ENCODE data around the gene SOS2. TPM values are rescaled to one million over a fixed set of nuclear protein-coding genes. Genes with fewer than 3 reads are reported as not detected.

SOS2 gene
- polyA plus RNA-seq, 4 donors = 9.5 to 25.7 (median 21.7) TPM

- Histone ChIP-seq H3K4me3 (ENCODE audit: low read depth in 1 of 3, low read length in 3 of 3) (no peak overlapping the region), H3K27me3 (ENCODE audit: control insufficient read depth in 3 of 3, insufficient read depth in 3 of 3, low read length in 3 of 3) (no peaks in the 10 kb centered on the region), H3K27ac (ENCODE audit: low read depth in 1 of 3, low read length in 2 of 3) (no peak overlapping the region), H3K9me3 (ENCODE audit: control insufficient read depth in 2 of 2, insufficient read depth in 1 of 2, low read depth in 1 of 2, low read length in 1 of 2) (no peaks in the 10 kb centered on the region), H3K4me1 (ENCODE audit: control insufficient read depth in 3 of 3, insufficient read depth in 2 of 3, low read depth in 1 of 3, low read length in 2 of 3) (peaks cover 0 to 6% (median 0%) of the 10 kb centered on the region in 3 donors), H3K36me3 (ENCODE audit: control insufficient read depth in 3 of 3, insufficient read depth in 2 of 3, low read depth in 1 of 3, low read length in 3 of 3) (no peaks in the 10 kb centered on the region)
- WGBS, 3 donors = 68 to 85% (median 74%) methylated on average over 3 of the region's 3 CpGs
- FAIRE-seq (no peak), DNase-seq (no peak)
Measured at GRCh38 chr14:50070230-50070629, 161.1 kb downstream of the SOS2 start.

GRCh38 chr14:50069325-50069724 lies 162.1 kb downstream of the SOS2 start:
- WGBS, 3 donors = 13 to 42% (median 32%) methylated on average over 2 of the region's 2 CpGs
- Histone ChIP-seq H3K27me3 (ENCODE audit: control insufficient read depth in 3 of 3, insufficient read depth in 3 of 3, low read length in 3 of 3) (no peaks in the 10 kb centered on the region), H3K4me1 (ENCODE audit: control insufficient read depth in 3 of 3, insufficient read depth in 2 of 3, low read depth in 1 of 3, low read length in 2 of 3) (peaks cover 0 to 6% (median 0%) of the 10 kb centered on the region in 3 donors), H3K4me3 (ENCODE audit: low read depth in 1 of 3, low read length in 3 of 3) (no peak overlapping the region), H3K36me3 (ENCODE audit: control insufficient read depth in 3 of 3, insufficient read depth in 2 of 3, low read depth in 1 of 3, low read length in 3 of 3) (no peaks in the 10 kb centered on the region), H3K9me3 (ENCODE audit: control insufficient read depth in 2 of 2, insufficient read depth in 1 of 2, low read depth in 1 of 2, low read length in 1 of 2) (no peaks in the 10 kb centered on the region), H3K27ac (ENCODE audit: low read depth in 1 of 3, low read length in 2 of 3) (no peak overlapping the region)
- DNase-seq = peak; percentile 46 to 68
- FAIRE-seq = no peak

- Histone ChIP-seq H3K9me3 (ENCODE audit: control insufficient read depth in 2 of 2, insufficient read depth in 1 of 2, low read depth in 1 of 2, low read length in 1 of 2) (no peaks in the 10 kb centered on the region), H3K36me3 (ENCODE audit: control insufficient read depth in 3 of 3, insufficient read depth in 2 of 3, low read depth in 1 of 3, low read length in 3 of 3) (no peaks in the 10 kb centered on the region), H3K27me3 (ENCODE audit: control insufficient read depth in 3 of 3, insufficient read depth in 3 of 3, low read length in 3 of 3) (no peaks in the 10 kb centered on the region), H3K4me3 (ENCODE audit: low read depth in 1 of 3, low read length in 3 of 3) (no peak overlapping the region), H3K27ac (ENCODE audit: low read depth in 1 of 3, low read length in 2 of 3) (no peak overlapping the region), H3K4me1 (ENCODE audit: control insufficient read depth in 3 of 3, insufficient read depth in 2 of 3, low read depth in 1 of 3, low read length in 2 of 3) (peaks cover 0 to 7% (median 4%) of the 10 kb centered on the region in 3 donors)
- FAIRE-seq = no peak
- DNase-seq = no peak
- 92 to 98% (median 98%) methylated on average over 7 of the region's 7 CpGs for WGBS, 3 donors
Measured at GRCh38 chr14:50068496-50068895, 162.9 kb downstream of the SOS2 start.

DNA sequence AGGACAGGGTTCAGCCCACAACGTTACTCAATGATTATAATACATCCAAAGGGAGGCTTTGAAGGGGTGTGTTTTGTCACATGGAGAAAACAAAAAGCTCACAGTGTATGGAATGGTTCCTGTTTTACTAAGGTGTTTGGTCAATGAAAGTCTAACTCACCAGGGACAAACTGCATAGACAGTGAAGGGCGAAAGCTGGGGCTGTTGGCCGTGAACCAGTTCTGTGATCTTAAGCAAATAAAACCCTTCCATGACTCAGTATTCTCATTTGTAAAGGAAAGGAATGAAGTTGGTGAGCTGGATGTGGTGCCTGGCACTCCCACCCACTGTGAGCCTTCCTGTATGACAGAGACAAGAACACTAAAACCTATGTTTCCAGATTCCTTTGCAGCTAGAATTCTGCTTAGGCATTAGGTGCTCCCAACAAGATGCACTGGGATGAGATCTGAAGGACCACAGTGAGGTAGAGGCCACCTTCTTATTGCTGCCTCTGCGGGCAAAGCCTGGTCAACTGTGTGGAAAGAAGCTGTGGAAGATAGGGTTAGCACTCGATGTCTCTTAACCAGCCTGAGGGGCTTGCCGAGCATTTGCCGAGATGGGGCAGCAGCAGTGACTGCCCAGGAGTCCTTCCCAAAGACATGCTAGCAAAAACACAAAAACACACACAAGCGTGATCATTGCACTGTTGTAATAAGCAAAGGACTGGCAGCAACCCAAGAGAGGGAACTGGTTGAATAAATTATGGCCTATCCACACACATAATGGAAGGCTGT lies 163.5 kb downstream of the SOS2 start:
- H3K4me3 ChIP-seq (ENCODE audit: low read depth in 1 of 3, low read length in 3 of 3) = no peak overlapping the region
- FAIRE-seq = no peak
- peak in 1 of 2 donors; percentile 45 for DNase-seq
- H3K36me3 ChIP-seq (ENCODE audit: control insufficient read depth in 3 of 3, insufficient read depth in 2 of 3, low read depth in 1 of 3, low read length in 3 of 3) = no peaks in the 10 kb centered on the region
- H3K27ac ChIP-seq (ENCODE audit: low read depth in 1 of 3, low read length in 2 of 3) = no peak overlapping the region
- peaks cover under 1 to 11% (median 5%) of the 10 kb centered on the region in 3 donors for H3K4me1 ChIP-seq (ENCODE audit: control insufficient read depth in 3 of 3, insufficient read depth in 2 of 3, low read depth in 1 of 3, low read length in 2 of 3)
- H3K9me3 ChIP-seq (ENCODE audit: control insufficient read depth in 2 of 2, insufficient read depth in 1 of 2, low read depth in 1 of 2, low read length in 1 of 2) = no peaks in the 10 kb centered on the region
- H3K27me3 ChIP-seq (ENCODE audit: control insufficient read depth in 3 of 3, insufficient read depth in 3 of 3, low read length in 3 of 3) = no peaks in the 10 kb centered on the region
- WGBS, 3 donors = 67 to 80% (median 71%) methylated on average over 8 of the region's 8 CpGs

Other genes with a start within 250 kb of the SOS2 start
- gene VCPKMT, start 115.0 kb downstream of the SOS2 start, polyA plus RNA-seq = 10 to 100 TPM in 3 of 4 donors, 1 to 10 TPM in 1; 7.6 to 21.2 (median 12.1) TPM
- gene L2HGDH, start 80.7 kb upstream of the SOS2 start, polyA plus RNA-seq = 1 to 10 TPM; 1.1 to 8.4 (median 4.8) TPM
- 10 to 100 TPM; 13.6 to 27.0 (median 17.8) TPM for gene DMAC2L, start 80.7 kb upstream of the SOS2 start, polyA plus RNA-seq
- 1 to 10 TPM; 4.7 to 8.1 (median 6.0) TPM for gene CDKL1, start 165.3 kb upstream of the SOS2 start, polyA plus RNA-seq